Smooth muscle cell (in vitro differentiated cells): ENCODE measurements around the gene TSHZ2. TPM values are rescaled to one million over a fixed set of nuclear protein-coding genes. Genes with fewer than 3 reads are reported as not detected.

Source experiments
- DNase-seq: peaks from one replicate; lab custom pipeline; 2025; ENCODE audit not compliant: unreplicated experiment; lab: John Stamatoyannopoulos, UW
- H2AFZ ChIP-seq: fragments of 200-600 bp; sonication (generic); 2 replicates; pipeline ENCODE4 v1.6.0; 2016; ENCODE audit warnings: antibody characterized with exemption, low read depth, mild to moderate bottlenecking
- H3F3A ChIP-seq: fragments of 200-600 bp; sonication (generic); 2 replicates; pipeline ENCODE4 v1.6.0; 2017; ENCODE audit warnings: antibody characterized with exemption, low read depth
- H3K27ac ChIP-seq: fragments of 200-600 bp; sonication (generic); 2 replicates; pipeline ENCODE4 v1.5.1; 2016; ENCODE audit warnings: low read depth, mild to moderate bottlenecking
- H3K27me3 ChIP-seq: fragments of 200-600 bp; sonication (generic); 2 replicates; pipeline ENCODE4 v1.6.1; 2016; ENCODE audit warnings: low read depth, mild to moderate bottlenecking
- H3K36me3 ChIP-seq: fragments of 200-600 bp; sonication (generic); 2 replicates; pipeline ENCODE4 v1.5.1; 2016; ENCODE audit warnings: low read depth
- H3K4me1 ChIP-seq: fragments of 200-600 bp; sonication (generic); 2 replicates; pipeline ENCODE4 v1.5.1; 2016; ENCODE audit warnings: low read depth
- H3K4me2 ChIP-seq: fragments of 200-600 bp; sonication (generic); 2 replicates; pipeline ENCODE4 v1.6.0; 2016; ENCODE audit warnings: mild to moderate bottlenecking
- H3K4me3 ChIP-seq: fragments of 200-600 bp; sonication (generic); 2 replicates; pipeline ENCODE4 v1.5.1; 2016; ENCODE audit warnings: mild to moderate bottlenecking
- H3K79me2 ChIP-seq: fragments of 200-600 bp; sonication (generic); 2 replicates; pipeline ENCODE4 v1.6.0; 2016; ENCODE audit warnings: low read depth, mild to moderate bottlenecking
- H3K9ac ChIP-seq: fragments of 200-600 bp; sonication (generic); 2 replicates; pipeline ENCODE4 v1.6.0; 2016; ENCODE audit warnings: low read depth
- H3K9me3 ChIP-seq: fragments of 200-600 bp; sonication (generic); replicated peaks from 2 replicates; pipeline ENCODE4 v1.5.1; 2016; ENCODE audit warnings: low read depth
- H4K20me1 ChIP-seq: fragments of 200-600 bp; sonication (generic); 2 replicates; pipeline ENCODE4 v1.6.0; 2016; ENCODE audit warnings: low read depth
- WGBS: methylation state at CpG from one replicate; pipeline ENCODE4 v1.1.7; 2016; ENCODE audit warnings: low lambda C conversion rate; 5-methylcytosine and 5-hydroxymethylcytosine counted together
- polyA plus RNA-seq: library from polyadenylated mRNA; unstranded; fragments of >200 nt; fragmentation: Nextera tagmentation; extraction: Ambion mirVana; gene quantifications from 2 replicates; pipeline ENCODE4 v1.2.1, GENCODE V29; 2016
- total RNA-seq: library from RNA; depleted of rRNA; stranded (reverse); fragments of >200 nt; gene quantifications from 2 replicates; pipeline ENCODE4 v1.2.3, GENCODE V29; 2014
- TF ChIP-seq, protein P1 (sequence below): fragments of 200-600 bp; sonication (generic); IDR thresholded peaks from 2 replicates; pipeline ENCODE4 v1.5.1; 2017; ENCODE audit warnings: borderline replicate concordance, mild to moderate bottlenecking, antibody characterized with exemption; ENCODE audit not compliant: insufficient read depth, poor library complexity, severe bottlenecking

Gene TSHZ2
- total and polyA plus RNA-seq, 2 experiments from 2014 or later, result 4.8 to 6.6 TPM

DNA sequence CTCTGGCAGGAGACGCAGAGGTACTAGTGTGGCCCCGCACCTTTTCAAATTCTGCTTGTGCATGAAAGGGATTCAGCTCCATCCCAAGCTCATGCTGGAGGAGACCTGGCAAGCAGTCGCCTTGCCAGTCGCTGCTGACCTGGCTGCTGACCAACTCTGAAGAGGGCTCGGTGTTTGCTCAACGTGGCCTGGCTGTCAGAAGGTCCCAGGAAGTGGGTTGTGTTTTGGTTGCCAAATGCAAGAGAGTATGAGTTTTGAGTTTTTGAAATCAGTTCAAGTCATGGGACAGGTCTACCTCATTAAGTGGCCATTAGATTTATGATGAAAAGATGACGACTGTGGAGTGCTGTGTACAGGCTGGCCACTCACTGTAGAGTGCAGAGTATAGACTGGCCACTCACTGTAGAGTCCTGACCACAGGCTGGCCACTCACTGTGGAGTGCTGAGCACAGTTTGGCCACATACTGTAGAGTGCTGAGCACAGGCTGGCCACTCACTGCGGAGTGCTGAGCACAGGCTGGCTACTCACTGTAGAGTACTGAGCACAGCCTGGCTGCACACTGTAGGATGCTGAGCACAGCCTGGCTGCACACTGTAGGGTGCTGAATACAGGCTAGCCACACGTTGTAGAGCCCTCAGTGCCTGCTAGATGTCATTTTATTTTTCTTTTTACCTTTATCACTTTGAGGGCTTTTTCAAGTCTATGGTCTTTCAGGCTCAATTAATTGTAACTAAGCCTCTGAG lies 427.6 kb downstream of the TSHZ2 start:
- no peaks in the 10 kb centered on the region for H3K4me1 ChIP-seq
- DNase-seq, result no peak
- H3K27me3 ChIP-seq, result no peaks in the 10 kb centered on the region
- H2AFZ ChIP-seq, result no peak overlapping the region
- no peak overlapping the region for H3K9ac ChIP-seq
- no peaks in the 10 kb centered on the region for H3F3A ChIP-seq
- TF ChIP-seq, protein P1, sequence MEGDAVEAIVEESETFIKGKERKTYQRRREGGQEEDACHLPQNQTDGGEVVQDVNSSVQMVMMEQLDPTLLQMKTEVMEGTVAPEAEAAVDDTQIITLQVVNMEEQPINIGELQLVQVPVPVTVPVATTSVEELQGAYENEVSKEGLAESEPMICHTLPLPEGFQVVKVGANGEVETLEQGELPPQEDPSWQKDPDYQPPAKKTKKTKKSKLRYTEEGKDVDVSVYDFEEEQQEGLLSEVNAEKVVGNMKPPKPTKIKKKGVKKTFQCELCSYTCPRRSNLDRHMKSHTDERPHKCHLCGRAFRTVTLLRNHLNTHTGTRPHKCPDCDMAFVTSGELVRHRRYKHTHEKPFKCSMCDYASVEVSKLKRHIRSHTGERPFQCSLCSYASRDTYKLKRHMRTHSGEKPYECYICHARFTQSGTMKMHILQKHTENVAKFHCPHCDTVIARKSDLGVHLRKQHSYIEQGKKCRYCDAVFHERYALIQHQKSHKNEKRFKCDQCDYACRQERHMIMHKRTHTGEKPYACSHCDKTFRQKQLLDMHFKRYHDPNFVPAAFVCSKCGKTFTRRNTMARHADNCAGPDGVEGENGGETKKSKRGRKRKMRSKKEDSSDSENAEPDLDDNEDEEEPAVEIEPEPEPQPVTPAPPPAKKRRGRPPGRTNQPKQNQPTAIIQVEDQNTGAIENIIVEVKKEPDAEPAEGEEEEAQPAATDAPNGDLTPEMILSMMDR, result no peak
- H3K9me3 ChIP-seq, result no peaks in the 10 kb centered on the region
- WGBS, result 93% methylated on average over 9 of the region's 9 CpGs
- H3K4me3 ChIP-seq, result no peak overlapping the region
- no peaks in the 10 kb centered on the region for H3K36me3 ChIP-seq
- no peak overlapping the region for H3K4me2 ChIP-seq
- H3K27ac ChIP-seq, result no peak overlapping the region
- no peaks in the 10 kb centered on the region for H3K79me2 ChIP-seq
- no peaks in the 10 kb centered on the region for H4K20me1 ChIP-seq

DNA sequence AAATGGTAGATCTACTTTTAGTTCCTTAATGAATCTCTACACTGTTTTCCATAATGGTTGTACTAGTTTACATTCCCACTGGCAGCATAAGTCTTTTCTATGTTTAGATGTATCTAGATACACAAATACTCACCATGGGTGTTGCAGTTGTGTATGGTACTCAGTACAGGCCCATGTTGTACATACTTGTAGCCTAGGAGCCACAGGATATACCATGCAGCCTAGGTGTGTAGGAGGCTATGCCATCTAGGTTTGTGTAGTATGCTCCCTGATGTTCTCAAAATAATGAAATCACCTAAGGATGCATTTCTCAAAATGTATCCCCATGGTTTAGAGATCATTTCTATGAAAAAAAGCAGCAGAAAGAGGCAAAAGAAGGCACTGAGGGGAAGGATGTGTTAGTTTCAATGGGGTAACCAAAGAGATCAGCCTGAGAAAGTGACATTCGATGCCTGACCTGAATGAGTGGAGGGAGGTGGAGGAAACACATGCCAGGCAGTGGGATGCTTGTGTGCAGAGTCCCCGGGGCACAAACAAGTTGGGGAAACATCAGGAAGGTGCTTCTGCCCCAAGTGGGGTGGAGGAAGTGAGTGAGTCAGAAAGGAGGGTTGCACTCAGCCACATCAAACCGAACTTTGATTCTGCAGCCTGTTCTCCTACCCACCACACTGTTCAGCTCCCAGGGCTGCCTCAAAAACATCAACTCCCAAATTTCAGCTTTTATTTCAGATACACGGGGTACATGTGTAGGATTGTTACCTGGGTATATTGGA lies 430.3 kb downstream of the TSHZ2 start:
- 96% methylated on average over 4 of the region's 4 CpGs for WGBS
- DNase-seq, result no peak
- Histone ChIP-seq H4K20me1 (no peaks in the 10 kb centered on the region), H3K9ac (no peak overlapping the region), H3K79me2 (no peaks in the 10 kb centered on the region), H2AFZ (no peak overlapping the region), H3K4me1 (no peaks in the 10 kb centered on the region), H3K27me3 (no peaks in the 10 kb centered on the region), H3K27ac (no peak overlapping the region), H3K4me2 (no peak overlapping the region), H3F3A (no peaks in the 10 kb centered on the region), H3K4me3 (no peak overlapping the region), H3K9me3 (no peaks in the 10 kb centered on the region), H3K36me3 (no peaks in the 10 kb centered on the region)
- TF ChIP-seq, protein P1, result no peak

DNA sequence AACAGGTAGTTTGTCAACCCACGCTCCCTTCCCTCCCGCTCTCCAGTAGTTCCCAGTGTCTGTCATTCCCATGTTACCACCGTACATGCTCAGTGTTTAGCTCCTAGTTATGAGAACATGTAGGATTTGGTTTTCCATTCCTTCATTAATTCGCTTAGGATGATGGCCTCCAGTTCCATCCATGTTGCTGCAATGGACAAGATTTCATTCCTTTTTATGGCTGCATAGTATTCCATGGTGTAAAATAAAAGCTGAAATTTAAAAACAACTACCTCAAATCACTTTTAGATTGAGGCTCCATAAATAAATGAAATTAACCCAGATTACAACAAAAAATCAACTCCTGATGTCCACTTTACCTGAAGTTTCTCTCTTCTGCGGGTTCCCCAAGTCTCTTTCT lies 430.9 kb downstream of the TSHZ2 start:
- Histone ChIP-seq H3K4me3 (no peak overlapping the region), H3F3A (no peaks in the 10 kb centered on the region), H3K27ac (no peak overlapping the region), H3K4me1 (no peaks in the 10 kb centered on the region), H3K79me2 (no peaks in the 10 kb centered on the region), H3K4me2 (no peak overlapping the region), H3K27me3 (no peaks in the 10 kb centered on the region), H3K36me3 (no peaks in the 10 kb centered on the region), H3K9ac (no peak overlapping the region), H2AFZ (no peak overlapping the region), H3K9me3 (no peaks in the 10 kb centered on the region), H4K20me1 (no peaks in the 10 kb centered on the region)
- no peak for DNase-seq
- 96% methylated on average over 5 of the region's 5 CpGs for WGBS
- TF ChIP-seq, protein P1, result no peak

DNA sequence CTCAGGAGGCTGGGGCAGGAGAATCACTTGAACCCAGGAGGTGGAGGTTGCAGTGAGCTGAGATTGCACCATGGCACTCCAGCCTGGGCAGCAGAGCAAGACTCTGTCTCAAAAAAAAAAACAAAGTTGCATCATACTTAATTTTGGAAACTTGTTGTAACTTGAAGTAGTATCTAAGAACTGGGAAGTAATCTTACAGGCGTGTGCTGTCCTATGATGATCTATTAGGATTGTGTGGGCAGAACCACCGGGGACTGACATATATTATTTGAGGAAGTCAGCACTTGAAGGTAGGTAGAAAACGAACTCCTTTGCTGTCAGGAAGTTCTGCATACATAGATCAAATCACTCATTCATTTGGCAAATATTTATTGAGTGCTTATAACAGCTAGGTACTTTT lies 433.0 kb downstream of the TSHZ2 start:
- H3K79me2 ChIP-seq, result no peaks in the 10 kb centered on the region
- TF ChIP-seq, protein P1, result no peak
- H3K9ac ChIP-seq, result no peak overlapping the region

More for the DNA sequence above, 433.0 kb downstream of the TSHZ2 start:
- Histone ChIP-seq H3K27me3 (no peaks in the 10 kb centered on the region), H4K20me1 (no peaks in the 10 kb centered on the region), H3K4me2 (no peak overlapping the region), H3F3A (no peaks in the 10 kb centered on the region), H3K27ac (no peak overlapping the region), H3K4me1 (peaks cover 9% of the 10 kb centered on the region), H3K9me3 (no peaks in the 10 kb centered on the region), H3K36me3 (no peaks in the 10 kb centered on the region), H2AFZ (no peak overlapping the region), H3K4me3 (no peak overlapping the region)
- 88% methylated on average over 3 of the region's 3 CpGs for WGBS
- no peak for DNase-seq
